ENCODE data around the gene PTGDR2. TPM values are rescaled to one million over a fixed set of nuclear protein-coding genes. Genes with fewer than 3 reads are reported as not detected.

Gene PTGDR2
- total and polyA plus RNA-seq, 9 of the 15 experiments (the other 6 are each of a cell fraction or from before 2014, with no cell fraction given): 0.51 to 2.6 (median 1.6) TPM

GRCh38 chr11:60844045-60844869 lies 11.5 kb downstream of the PTGDR2 start (continued):
- TF ChIP-seq ZNF395 (CRISPR knock-in tag; IDR thresholded peaks at IDR 0.05) (0 out of 2 replicates have a peak, but pooled peaks have one; percentile 17), RNF219 (CRISPR knock-in tag; IDR thresholded peaks at IDR 0.05) (no peak), BRD9 (IDR thresholded peaks at IDR 0.05; ENCODE audit: low read depth, partially characterized antibody) (no peak), MNT (conservative IDR thresholded peaks at IDR 0.05) (peak in 1 of 2 experiments; percentile 62; a peak in 3 of 4 replicates), TARDBP (IDR thresholded peaks at IDR 0.05) (no peak), RREB1 (CRISPR knock-in tag; IDR thresholded peaks at IDR 0.05) (no peak), ARID3A (IDR thresholded peaks at IDR 0.05; ENCODE audit: borderline replicate concordance, low read depth, low read length) (no peak), TFAP4 (CRISPR knock-in tag; IDR thresholded peaks at IDR 0.05; ENCODE audit: borderline replicate concordance) (peak; percentile 19; the same call in 1 of the 2 replicates), ELK3 (CRISPR knock-in tag; IDR thresholded peaks at IDR 0.05) (no peak), ZEB2 (IDR thresholded peaks at IDR 0.05) (no peak)

Measured in K562 (cell line).